ENCODE results near the gene GGA1.

Gene GGA1

DNA sequence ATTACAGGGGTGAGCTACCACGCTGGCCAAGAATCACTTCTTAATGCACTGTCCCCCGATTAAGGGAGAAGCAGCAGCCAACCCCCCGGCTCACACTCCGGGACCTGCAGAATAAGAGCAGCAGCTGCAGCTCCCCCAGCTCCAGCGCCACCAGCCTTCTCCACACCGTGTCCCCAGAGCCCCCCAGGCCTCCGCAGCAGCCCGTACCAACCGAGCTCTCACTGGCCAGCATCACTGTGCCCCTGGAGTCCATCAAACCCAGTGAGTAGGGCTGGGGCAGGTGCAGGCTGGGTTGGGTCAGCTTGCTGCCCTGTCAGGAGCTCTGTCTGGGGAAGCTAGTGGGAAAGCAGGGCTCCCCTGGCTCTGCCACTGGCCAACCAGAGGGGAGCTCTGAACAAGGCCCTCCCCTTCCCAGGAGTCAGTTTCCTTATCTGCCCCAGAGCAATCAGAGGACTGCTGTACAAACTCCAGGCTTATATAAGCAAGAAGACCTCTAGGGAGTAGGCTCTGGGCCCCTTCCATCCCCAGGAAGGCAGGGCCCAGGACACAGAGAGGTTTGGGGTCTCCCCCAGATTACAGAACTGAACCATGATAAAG lies 22.3 kb downstream of the GGA1 start:
- no peak for DNase-seq (ENCODE audit: low read depth)

DNA sequence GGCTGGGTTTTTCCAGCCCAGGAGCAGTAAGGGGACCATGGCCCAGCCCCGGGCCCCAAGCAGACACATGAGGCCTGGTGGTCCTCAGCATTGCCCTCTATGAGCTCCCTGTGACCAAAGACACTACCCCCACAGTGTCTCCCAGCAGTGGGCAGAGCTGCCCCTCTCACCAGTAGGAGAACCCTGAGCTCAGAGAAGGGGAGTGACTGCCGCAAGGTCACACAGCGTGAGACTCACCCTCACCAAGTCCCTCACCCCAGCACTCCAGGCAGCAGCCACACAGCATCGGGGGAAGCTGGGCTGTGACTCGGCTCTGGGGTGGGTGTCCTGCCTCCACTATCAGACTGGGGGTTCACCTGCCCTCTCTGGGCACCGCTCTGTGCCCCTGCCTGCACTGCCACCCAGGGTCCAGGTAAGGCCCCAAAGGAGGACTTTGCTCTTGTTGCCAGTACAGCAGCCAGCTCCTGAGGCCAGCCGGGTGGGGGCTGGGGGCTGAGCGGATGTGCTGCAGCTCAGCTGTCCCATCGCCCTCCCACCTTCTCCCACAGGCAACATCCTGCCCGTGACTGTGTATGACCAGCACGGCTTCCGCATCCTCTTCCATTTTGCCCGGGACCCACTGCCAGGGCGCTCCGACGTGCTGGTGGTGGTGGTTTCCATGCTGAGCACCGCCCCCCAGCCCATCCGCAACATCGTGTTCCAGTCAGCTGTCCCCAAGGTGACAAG lies 23.0 kb downstream of the GGA1 start:
- no peak for DNase-seq (ENCODE audit: low read depth)

DNA sequence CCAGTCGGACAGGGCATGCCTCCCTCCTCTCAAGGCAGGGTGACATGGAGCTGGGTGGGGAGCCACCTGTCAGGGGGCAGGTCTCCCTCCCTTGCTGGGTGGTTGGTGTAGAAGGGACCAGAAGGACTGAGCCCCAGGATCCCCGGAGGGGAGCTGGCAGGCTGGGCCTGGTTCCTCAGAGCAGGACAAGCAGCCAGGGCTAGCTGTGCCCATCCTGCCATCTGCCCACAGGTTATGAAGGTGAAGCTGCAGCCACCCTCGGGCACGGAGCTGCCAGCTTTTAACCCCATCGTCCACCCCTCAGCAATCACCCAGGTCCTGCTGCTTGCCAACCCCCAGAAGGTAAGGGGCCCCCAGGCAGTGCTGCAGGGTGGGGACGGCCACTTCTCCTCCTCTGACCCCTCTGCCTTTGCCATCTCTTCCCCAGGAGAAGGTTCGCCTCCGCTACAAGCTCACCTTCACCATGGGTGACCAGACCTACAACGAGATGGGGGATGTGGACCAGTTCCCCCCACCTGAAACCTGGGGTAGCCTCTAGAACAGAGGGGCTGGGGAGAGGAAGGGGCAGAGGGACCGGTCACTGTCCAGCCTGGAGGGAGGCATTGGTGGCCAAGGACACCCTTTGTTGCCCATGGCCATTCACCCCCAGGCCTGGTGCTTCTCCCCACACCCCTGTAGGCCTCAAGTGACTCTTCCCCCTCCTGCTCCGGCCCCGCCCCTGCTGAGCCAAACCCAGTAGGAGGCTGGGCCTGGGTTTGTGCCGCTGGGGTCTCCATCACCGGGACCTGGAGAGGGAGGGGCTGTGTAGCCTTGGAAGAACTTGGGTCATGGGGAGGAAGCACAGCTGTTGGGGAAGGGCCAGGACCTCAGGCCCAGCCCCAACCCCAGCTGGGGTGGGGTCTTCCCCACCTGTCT lies 23.8 kb downstream of the GGA1 start:
- DNase-seq (ENCODE audit: low read depth) = no peak

DNA sequence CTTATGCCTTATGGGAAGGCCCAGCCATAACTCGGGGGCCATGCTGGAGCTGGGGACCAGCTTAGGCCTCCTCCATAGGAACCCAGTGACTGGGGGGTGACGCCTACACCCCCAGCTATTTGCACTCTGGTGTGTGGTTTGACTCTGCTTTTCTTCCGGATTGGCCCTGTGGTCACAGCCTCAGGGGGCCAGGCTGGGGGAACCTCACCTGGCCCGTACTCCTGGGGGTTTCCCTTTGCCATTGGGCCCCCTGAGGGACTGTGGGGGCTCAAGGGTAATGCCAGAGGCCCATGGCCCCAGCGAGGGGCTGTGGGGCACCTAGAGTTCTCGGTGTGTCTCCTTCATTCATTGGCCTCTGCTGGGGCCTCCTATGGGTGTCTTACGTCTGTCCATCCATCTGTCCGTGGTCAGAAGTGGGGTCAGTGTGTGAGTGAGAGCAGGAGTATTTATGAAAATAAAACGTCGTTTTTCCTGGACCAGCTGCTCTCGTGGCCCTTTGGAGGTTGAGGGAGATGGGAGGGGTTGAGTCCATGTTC lies 24.5 kb downstream of the GGA1 start:
- no peak for DNase-seq (ENCODE audit: low read depth)

DNA sequence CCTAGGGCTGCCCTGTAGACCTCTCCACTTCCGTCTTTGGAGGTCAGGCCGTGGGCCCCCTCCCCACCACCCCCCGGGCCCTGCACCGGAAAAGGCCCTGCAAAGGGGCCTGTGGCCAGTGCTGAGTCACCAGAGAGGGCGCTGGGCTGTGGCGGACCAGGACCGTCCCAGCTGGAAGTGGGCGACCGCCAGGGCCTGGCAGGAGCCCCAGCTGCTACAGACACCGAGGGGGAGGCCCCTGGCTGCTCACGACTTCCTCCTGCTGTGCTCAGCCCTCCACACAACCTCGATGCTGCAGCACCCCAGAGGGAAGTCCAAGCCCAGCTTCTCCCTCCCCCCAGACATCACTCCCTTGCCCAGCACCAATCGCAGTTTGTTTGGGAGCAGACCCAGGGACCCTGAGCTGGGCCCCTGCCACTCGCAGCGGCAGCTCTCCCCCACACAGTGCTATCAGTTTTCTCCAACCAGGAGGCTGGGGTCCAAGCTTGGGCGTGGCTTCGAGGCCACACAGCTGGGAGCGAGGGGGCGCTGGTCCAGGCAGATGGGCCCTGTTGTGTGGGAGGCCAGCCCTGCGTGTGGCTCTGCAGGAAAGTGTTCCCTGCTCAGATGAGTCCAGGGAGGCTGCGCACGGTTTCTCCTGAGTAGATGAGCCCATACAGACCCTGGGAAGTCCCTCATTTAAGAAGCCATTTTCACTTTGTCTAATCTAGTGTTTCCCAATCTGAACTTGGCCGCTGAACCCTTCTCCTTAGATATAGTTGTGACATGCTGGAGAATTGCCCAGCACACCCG lies 25.2 kb downstream of the GGA1 start:
- DNase-seq (ENCODE audit: low read depth) = no peak

DNA sequence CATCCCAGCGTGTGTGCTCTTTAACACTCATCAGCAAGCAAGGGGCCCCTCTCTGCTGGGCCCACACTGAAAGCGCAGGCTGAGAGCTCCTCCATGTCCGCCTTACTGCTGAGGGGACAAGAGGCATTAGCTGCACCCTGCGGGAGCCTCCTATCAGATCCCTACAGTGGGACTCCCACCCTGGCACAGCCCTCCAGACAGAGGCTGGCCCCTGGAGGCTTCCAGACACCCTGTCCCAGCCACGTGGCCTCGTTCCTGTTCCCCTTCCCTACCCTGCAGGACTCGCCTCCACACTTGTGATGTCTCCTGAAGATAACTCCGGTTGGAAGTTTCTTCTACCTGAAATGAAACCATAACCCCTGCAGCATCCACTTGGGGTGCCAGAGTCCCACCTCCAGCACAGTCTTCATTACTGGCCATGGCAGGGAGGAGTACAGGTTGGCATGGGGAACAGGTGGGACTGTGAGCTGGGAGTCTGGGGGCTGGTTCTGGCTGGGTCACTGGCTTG lies 25.8 kb downstream of the GGA1 start:
- no peak for DNase-seq (ENCODE audit: low read depth)

DNA sequence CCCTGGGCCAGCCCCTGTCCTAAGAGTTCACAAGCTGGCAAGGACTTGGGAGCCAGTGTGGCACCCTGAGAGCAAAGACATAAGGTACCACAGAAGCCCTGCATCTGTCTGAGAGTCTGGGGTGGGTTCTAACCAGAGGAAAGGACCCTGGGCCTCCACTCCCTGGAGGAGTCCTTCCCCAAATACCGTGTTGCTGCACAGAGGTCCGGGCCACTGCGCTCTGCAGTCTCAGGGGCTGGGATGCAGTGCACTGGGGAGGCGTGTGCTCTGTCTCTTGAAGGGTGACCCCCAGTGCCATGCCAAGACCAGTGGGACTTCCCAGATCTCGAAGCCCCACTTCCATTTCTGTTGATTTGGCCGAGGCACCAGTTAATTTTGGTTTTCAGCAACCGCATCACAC lies 26.5 kb downstream of the GGA1 start:
- DNase-seq (ENCODE audit: low read depth) = no peak

DNA sequence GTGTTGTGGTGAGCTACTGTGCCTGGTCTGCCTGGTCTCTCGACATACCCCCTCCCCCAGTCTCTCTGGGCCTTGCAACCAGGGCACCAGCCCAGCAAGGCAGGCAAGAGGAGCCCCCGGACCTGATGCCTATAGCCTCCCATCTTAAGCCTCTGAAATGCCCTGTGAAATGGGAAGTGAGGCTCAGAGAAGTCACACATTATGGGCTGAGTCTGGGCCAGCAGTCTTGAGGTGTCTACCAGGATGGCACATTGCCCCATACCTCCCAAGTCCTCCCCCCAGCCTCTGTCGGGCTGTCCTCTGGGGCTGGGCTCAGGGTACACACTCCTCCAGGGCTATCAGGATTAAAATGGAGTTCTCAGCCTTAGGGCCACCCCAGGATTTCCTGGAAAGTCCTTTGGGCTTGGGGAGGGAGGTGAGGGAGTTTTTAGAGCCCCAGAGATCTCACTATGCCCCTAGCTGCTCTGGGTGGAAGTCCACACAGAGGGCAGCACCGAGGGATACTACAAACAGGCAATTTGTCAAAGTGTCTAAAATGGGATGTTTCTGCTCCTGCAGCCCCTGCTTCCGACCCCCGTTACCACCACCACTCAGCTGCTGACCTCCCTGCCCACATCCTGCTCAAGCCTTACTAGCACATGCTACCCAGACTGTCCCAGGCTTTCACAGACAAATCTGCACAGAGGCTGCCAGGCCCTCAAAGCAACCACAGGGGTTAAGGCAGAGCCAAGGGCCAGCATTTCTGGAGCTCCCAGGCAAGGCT lies 27.7 kb downstream of the GGA1 start:
- no peak for DNase-seq (ENCODE audit: low read depth)

DNA sequence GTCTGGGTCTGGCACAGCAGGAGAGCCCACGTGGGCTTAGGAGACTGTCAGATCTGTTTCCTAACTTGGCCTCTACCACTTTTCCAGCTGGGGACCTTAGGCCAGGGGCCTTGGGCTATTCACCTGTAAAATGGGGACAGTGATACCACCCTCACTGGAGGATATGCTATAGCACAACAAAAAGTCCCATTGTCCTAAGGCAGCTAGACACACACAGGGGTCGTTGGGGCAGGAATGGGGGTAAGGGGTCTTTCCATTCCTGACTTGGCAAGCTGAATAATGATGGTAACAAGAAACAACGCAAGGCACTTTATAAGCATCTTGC lies 28.3 kb downstream of the GGA1 start:
- DNase-seq (ENCODE audit: low read depth) = no peak

DNA sequence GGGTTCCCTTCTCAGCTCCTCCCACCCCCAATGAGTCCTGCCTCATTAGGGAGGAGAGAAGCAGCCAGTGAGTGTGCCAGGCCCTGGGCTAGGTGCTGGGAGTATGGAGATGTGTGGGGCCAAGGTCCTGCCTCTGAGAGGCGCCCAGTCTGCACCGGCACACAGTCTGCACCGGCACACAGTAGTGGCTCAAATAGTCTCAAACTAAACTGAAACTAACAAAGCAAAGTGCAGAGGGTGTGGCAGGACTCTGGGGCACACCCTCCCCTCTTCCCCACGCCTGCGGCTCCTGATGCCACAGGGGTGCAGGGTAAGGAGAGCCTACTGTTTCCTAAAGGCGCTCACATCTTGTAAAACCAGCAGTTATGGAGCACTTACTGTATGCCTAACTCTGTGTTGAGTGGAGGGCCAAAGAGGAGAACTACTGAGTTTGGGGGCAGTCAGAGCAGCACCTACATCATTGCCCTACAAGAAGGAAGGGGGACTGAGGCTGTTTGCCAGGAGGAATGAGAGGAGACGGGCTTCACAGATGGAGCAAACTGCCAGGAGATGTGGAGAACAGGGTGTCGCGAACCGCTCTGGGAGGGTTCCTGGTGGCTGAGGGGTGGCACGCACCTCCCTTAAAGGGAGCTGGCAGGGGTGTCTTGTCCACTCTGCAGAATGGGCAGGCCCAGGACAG lies 29.9 kb downstream of the GGA1 start:
- no peak for DNase-seq (ENCODE audit: low read depth)

DNA sequence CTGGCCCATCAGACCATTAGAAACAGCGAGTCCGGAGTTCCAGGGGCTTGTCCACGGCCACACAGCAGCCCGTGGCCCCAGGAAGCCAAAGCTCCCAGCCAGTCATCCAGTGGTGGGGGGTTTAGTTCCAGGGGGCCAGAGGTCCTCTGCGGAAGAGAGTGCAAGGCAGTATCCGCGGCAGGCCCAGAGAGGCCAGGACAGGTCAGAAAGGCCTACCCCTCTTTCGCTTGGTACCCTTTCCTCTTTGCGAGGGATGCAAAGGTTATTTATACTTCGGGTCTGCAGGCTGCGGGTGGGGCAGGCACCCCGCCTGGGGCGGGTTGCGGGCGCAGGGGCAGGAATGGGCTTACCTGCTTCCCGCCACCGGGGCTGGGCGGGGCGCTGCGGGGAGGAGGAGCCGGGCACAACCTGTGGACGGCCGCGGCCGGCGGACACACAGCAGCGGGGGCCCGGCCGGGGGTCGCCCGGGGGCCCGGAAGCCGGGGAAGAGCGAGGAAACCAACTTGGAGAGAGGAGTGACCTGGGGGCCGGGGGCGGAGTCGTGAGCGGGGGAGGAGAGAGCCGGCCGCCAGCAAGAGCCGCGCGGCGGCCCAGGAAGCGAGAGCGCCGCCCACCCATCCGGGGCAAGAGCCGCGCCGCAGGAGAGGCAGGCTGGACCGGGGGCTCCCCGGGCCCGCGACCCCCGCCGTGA lies 30.6 kb downstream of the GGA1 start, which contains the start of gene SH3BP1:
TSS of gene SH3BP1 (plus strand) at position 600 of the 691 bp plus-strand sequence. CDS start 119 bp downstream, outside the sequence.
- peak; percentile 18 for DNase-seq (ENCODE audit: low read depth)

DNA sequence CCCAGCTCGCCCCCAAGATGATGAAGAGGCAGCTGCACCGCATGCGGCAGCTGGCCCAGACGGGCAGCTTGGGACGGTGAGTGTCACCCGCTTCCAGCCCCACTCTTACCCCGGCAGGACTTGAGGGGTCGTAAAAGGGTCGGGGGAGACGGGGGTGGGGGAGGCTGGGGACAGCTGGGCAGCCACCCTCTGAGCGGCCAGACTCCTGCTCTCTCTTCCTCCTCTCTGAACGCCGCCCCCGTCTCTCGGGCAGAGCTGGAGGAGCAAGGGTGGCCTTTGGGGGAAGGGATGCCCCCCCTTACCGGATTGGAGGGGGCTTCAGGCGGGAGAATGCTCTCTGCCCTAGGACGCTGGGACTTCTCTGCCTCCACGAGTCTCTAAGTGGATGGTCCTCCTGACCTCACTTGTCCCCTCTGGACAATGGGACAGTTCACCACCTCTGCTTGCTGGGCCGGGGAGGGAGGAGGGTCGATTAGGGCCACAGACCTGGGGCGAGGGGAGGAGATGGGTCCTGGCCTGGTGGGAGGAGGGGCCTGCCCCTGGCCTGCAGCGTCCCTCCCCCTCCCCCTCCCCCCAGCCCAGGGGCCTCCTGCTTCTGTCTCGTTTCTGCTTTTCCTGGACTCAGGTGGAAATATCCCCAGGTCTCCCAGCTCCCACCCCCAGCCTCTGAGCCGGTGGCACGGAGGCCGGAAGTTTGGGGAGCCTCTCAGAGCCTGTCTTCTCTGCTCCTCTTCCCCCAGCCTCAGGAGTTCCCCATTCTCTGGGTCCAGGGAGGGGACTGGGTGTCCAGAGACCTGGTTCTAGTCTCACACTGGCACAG lies 31.3 kb downstream of the GGA1 start:
- no peak for DNase-seq (ENCODE audit: low read depth)

DNA sequence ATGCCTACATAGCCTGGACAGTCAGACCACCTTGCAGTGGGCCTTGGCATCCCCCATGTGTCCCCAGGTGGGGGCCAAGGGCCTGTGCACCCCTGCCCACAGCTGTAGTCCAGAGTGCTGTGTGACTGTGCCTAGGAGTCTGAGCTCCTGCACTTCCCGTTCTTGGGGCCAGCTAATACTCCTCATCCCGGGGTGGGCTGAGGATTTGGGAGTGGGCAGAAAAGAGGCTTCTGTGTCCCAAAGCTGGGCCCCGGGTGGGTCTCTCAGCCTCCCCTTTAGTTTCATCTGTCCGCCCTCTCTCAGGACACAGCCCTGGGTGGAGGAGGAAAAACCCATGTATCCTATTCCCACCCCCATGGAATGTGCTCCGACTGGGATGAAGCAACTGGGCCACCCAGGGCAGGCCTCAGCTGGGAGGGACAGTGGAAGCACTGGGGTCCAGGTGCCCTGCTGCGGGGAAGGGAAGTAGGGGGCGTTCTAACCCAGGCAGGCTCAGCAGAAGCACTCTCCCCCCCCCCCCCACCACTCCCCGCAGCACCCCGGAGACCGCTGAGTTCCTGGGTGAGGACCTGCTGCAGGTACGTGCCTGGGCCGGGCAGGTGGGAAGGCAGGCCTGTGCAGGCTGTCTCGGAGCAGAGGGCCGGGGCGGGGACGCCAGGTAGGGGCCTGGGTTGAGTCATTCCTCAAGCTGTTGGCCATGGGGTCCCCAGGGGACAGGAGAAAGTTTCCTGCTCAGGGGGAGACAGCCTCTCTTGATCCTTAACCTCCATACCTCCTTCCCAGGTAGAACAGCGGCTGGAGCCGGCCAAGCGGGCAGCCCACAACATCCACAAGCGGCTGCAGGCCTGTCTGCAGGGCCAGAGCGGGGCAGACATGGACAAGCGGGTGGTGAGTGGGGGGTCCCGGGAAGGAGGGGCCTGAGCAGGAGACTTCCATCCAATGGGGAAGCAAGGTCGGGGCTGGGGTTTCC lies 32.2 kb downstream of the GGA1 start:
- no peak for DNase-seq (ENCODE audit: low read depth)

DNA sequence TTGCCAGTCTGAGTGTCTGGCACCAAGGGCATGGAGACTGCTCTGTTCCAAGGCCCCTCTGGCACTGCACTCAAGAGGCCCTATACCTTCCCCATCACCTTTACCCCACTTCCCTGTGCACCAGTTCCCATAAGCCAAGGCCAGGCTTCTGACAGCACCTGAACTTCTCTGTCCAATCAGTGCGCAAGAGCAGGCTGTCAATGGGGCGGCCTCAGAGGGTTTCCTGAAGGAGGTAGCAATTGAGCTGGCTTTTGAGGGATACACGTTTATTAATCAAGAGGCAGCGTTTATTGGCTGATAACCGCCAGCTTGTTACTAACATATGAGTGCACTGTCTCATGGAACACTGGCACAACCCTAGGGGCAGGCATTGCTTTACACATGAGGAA lies 32.9 kb downstream of the GGA1 start:
- no peak for DNase-seq (ENCODE audit: low read depth)

DNA sequence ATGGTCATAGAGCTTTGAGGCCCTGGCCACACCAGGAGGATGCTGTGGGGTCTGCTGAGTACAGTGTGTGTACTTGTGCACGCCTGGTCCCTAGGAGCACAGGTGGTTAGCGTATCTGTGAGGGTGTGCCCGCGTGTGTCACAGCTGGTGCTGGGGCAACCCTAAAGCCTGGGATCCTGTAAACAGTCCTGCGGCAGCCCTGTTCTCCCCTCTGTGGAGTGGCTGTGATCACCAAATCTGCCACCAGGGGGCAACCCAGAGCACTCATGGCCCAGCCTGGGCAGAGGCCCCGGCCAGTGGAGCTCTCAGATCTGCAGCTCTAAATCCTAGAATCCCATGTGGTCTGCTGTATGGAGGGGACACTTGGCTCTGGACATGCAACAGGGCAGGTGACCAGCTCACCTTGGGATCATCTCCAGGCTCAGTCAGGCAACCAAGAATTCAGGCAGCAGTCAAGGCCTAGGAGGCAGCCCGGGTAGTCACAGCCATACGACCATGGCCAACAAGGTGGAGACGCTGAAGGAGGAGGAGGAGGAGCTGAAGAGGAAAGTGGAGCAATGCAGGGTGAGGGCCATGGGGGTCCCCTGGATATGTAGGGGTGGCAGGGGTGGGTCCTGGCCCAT lies 34.7 kb downstream of the GGA1 start:
- DNase-seq (ENCODE audit: low read depth) = peak; percentile 77

DNA sequence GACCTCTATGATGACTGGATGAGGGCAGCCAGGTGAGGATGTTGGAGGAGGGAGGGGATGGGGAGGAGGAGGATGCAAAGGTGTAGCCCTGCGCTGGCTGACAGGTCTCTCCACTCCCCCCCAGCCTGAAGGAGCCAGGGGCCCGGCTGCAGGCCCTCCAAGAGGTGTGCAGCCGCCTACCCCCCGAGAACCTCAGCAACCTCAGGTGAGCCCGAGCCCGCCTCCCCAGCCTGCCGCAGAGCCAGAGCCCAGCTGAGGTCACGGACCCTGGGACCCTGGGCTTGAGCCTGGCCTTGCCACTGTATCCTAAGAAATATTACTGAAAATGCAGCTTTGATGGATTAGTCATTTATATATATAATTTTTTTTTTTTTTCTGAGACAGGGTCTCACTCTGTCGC lies 38.7 kb downstream of the GGA1 start:
- DNase-seq (ENCODE audit: low read depth) = no peak

DNA sequence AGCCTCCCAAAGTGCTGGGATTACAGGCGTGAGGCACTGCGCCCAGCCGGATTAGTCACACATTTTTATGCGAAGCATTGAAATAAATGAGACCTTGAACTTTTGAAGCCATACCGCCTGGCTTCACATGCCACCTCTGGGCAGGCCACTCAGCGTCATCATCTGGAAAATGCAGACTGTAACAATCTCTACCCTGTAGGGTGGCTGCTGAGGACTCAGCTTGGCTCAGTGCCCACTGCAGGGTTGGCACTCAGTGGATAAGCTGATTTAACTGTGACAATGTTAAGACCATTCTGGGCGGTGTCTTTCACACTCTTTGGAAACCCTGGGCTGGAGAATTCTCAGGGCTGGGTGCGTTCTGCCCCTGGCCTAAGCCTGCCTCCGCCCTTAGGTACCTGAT lies 39.3 kb downstream of the GGA1 start:
- no peak for DNase-seq (ENCODE audit: low read depth)
